Mucosa of descending colon (tissue), 3 donors: ENCODE measurements around the gene PTPRN2. TPM values are rescaled to one million over a fixed set of nuclear protein-coding genes. Genes with fewer than 3 reads are reported as not detected.

Experiments used
- ATAC-seq: fragments of 200-7000 bp; cut with Tn5 transposase; one replicate; pipeline ENCODE4 v1.9.1; 2020; ENCODE audit warnings: mild to moderate bottlenecking, moderate library complexity
- DNase-seq, 3 donors: peaks; one replicate each; pipeline ENCODE4 v3.0.0-alpha.2; 2020
- H3K36me3 ChIP-seq: fragments of 200-600 bp; one replicate; pipeline ENCODE4 v1.8.0; 2021; ENCODE audit warnings: low read depth, mild to moderate bottlenecking
- H3K4me1 ChIP-seq: fragments of 200-600 bp; one replicate; pipeline ENCODE4 v1.8.0; 2021; ENCODE audit warnings: low read depth, mild to moderate bottlenecking
- H3K4me3 ChIP-seq: fragments of 200-600 bp; one replicate; pipeline ENCODE4 v1.8.0; 2021; ENCODE audit warnings: mild to moderate bottlenecking
- H3K9me3 ChIP-seq: fragments of 200-600 bp; one replicate; pipeline ENCODE4 v1.8.0; 2021; ENCODE audit warnings: mild to moderate bottlenecking
- CTCF ChIP-seq: fragments of 200-600 bp; IDR thresholded peaks from one replicate; pipeline ENCODE4 v1.8.0; 2022; ENCODE audit warnings: antibody characterized with exemption, mild to moderate bottlenecking
- intact Hi-C, 2 donors: fragments of 100-400 bp; cut with DNase I in 1 of 2; cut with micrococcal nuclease in 1 of 2; formaldehyde crosslinking; loops; one replicate each; pipeline versions ENCODE4 v1.11.0 to v1.11.1; 2022; cut with DNase I, micrococcal nuclease
- total RNA-seq, 3 donors: library from RNA; stranded (reverse); fragmentation: NEBNext Ultra II Directional in 2 of 3; extraction: Animal tissue kit (Norgen Biotek cat#: 25700) in 2 of 3; gene quantifications; one replicate each; pipeline versions ENCODE4 v1.2.1 to v1.2.4, GENCODE V29; 2021 to 2023
- donor health status: DM: no; HTN: no; CAD: no; lungs with moderate emphysema.
- donor health status: DM: no; HTN: no; CAD: no.
- donor health status: DM: no; HTN: yes; CAD: no.

Gene PTPRN2
- total RNA-seq, 3 donors from 2014 or later = 12.5 to 28.0 (median 26.2) TPM

- DNase-seq (no peak), ATAC-seq (no peak)
- no peak for TF ChIP-seq CTCF
- Histone ChIP-seq H3K36me3 (no peaks in the 10 kb centered on the region), H3K4me1 (peaks cover 6% of the 10 kb centered on the region), H3K9me3 (no peaks in the 10 kb centered on the region), H3K4me3 (no peak overlapping the region)
- intact Hi-C loops = no loop called here
Observed at GRCh38 chr7:158020706-158021095, 566.9 kb downstream of the PTPRN2 start.

- H3K4me3 ChIP-seq = no peak overlapping the region
- H3K9me3 ChIP-seq = no peaks in the 10 kb centered on the region
- no peaks in the 10 kb centered on the region for H3K36me3 ChIP-seq
- ATAC-seq = no peak
- no peak for TF ChIP-seq CTCF
- intact Hi-C loops = no loop called here
- H3K4me1 ChIP-seq = peaks cover 6% of the 10 kb centered on the region
- DNase-seq = no peak
Observed at GRCh38 chr7:158019726-158020705, 567.6 kb downstream of the PTPRN2 start.

- H3K36me3 ChIP-seq = no peaks in the 10 kb centered on the region
- no peaks in the 10 kb centered on the region for H3K9me3 ChIP-seq
- no peak for DNase-seq
- peaks cover 6% of the 10 kb centered on the region for H3K4me1 ChIP-seq
- no peak for TF ChIP-seq CTCF
- intact Hi-C loops = no loop called here
- no peak for ATAC-seq
- H3K4me3 ChIP-seq = no peak overlapping the region
Observed at GRCh38 chr7:158018971-158019645, 568.5 kb downstream of the PTPRN2 start.

GRCh38 chr7:158018098-158018762, 569.4 kb downstream of the PTPRN2 start:
- H3K4me1 ChIP-seq = peaks cover 6% of the 10 kb centered on the region
- no peak overlapping the region for H3K4me3 ChIP-seq
- intact Hi-C loops = no loop called here
- ATAC-seq = no peak
- H3K36me3 ChIP-seq = no peaks in the 10 kb centered on the region
- no peak for DNase-seq
- H3K9me3 ChIP-seq = no peaks in the 10 kb centered on the region
- no peak for TF ChIP-seq CTCF
